GDM1 (cell line): ENCODE measurements around the gene TAS2R19.
"Not testable (repeated sequence)": the region's sequence is repeated elsewhere in the genome, so short reads cannot be mapped to it uniquely, and the experiment has no call there.

ENCODE experiments used
- DNase-seq: peaks from one replicate; lab custom pipeline; 2025; lab: John Stamatoyannopoulos, UW

TAS2R19 gene, protein sequence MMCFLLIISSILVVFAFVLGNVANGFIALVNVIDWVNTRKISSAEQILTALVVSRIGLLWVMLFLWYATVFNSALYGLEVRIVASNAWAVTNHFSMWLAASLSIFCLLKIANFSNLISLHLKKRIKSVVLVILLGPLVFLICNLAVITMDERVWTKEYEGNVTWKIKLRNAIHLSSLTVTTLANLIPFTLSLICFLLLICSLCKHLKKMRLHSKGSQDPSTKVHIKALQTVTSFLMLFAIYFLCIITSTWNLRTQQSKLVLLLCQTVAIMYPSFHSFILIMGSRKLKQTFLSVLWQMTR

DNA sequence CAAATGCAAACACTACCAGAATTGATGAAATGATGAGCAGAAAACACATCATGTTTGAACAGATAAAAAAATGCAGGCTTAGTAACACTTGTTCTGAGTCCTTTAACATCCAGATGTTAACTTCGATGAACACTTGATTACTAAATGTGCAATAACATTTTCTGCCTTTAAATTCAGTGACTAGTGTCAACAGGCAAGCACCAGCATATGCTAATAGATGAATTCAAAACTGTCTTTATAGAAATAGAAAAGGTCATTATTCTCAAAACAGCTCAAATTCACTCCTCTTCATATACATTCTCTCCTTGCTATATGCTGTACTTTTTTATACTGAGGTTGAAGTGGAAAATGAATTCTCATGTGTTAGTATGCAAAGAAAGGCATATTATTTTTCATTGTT lies at the start of gene TAS2R19:
TSS of gene TAS2R19 (minus strand) at position 101 of the 400 bp plus-strand sequence. CDS start at position 52, 49 bp downstream.
- DNase-seq = no peak

GRCh38 chr12:11071414-11071813 lies 49.0 kb upstream of the TAS2R19 start:
- DNase-seq = no peak

- no peak for DNase-seq
These were observed 48.6 kb upstream of the TAS2R19 start for GRCh38 chr12:11070999-11071398.

- DNase-seq = no peak
These were observed 47.5 kb upstream of the TAS2R19 start for GRCh38 chr12:11069854-11070365.

DNA sequence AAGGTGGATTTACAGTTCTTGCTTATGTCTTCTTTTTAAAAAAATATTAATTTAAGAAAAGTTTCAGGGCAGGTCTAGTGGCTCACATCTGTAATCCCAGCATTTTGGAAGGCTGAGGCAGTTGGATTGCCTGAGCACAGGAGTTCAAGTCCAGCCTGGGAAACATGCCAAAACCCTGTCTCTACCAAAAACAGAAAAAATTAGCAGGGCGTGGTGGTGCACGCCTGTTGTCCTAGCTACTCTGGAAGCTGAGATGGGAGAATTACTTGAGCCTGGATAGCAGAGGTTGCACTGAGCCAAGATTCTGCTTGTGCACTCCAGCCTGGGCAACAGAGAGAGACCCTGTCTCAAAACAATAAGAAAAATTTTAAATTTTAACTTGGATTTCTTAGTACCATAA lies 45.1 kb upstream of the TAS2R19 start:
- no peak for DNase-seq

- not testable (repeated sequence) for DNase-seq
These were observed 39.8 kb upstream of the TAS2R19 start, which contains the start of gene TAS2R46 for GRCh38 chr12:11062194-11062593. Gene TAS2R46 (minus strand): TSS chr12:11062294. CDS start chr12:11062294, 0 bp downstream.

DNA sequence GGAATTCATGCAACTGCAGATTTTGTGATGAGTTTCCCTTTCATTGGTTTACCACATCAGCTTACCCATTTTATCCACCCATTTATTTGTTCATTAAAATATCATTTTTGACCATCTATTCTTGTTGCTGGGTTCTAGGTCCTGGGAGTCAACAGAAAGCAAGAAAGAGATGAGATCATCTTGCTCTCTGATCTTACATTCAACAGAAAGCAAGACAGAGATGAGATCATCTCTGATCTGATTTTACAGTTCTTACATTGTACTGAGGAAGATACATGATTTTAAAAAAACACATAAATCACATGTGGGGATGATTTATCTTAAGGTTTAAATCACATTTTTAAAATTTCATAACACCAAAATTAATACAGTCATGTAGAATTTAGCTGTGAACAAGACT lies 37.4 kb upstream of the TAS2R19 start:
- no peak for DNase-seq

GRCh38 chr12:11059041-11059440 lies 36.6 kb upstream of the TAS2R19 start:
- no peak for DNase-seq

GRCh38 chr12:11055306-11055705 lies 32.9 kb upstream of the TAS2R19 start:
- no peak for DNase-seq

- not testable (repeated sequence) for DNase-seq
These were observed 27.5 kb upstream of the TAS2R19 start for GRCh38 chr12:11049806-11050531.

DNA sequence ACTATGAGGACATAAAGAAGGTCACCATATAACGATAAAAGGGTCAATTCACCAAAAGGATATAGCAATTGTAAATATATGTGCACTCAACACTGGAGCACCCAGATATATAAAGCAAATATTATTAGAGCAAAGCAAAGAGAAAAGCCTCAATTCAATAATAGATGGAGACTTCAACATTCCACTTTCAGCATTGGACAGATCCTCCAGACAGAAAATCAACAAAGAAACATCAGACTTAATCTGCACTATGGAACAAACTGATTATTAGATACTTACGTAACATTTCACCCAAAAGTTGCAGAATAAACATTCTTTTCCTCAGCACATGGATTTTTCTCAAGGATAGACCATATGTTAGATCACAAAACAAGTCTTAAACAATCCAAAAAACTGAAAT lies 18.9 kb upstream of the TAS2R19 start:
- not testable (repeated sequence) for DNase-seq

DNA sequence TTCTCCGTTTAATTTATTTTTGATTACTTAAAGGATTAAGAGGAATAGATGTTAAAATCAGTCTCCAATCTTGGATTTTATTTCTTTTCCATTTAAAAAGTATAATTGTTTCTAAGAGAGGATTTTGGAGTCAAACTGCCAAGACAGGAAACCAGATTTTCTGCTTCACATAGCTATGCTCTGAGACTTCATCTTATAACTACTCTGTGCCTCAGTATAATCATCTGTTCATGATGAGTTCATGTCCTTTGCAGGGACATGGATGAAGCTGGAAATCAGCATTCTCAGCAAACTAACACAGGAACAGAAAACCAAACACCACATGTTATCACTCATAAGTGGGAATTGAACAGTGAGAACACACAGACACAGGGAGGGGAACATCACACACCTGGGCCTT lies 17.7 kb upstream of the TAS2R19 start:
- no peak for DNase-seq

DNA sequence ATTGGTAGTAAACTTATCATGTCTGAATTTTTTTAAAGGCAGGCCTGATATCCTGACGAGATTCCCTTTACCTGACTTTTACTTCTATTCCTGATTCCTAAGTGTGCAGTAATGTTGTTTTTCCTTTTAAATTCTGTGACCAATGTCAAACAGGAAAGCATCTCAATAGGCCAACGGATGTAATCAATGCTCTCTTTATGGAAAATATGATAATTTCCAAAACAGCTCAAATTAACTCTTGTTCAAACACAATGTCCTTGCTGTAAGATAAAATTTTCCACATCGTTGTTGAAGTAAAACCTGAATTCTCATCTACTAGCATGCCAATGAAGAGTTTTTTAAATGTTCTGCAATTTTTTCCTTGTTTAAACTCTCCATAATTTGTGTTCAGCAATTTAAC lies 16.8 kb upstream of the TAS2R19 start:
- no peak for DNase-seq

GRCh38 chr12:11033959-11034358 lies 11.5 kb upstream of the TAS2R19 start:
- DNase-seq = not testable (repeated sequence)

DNA sequence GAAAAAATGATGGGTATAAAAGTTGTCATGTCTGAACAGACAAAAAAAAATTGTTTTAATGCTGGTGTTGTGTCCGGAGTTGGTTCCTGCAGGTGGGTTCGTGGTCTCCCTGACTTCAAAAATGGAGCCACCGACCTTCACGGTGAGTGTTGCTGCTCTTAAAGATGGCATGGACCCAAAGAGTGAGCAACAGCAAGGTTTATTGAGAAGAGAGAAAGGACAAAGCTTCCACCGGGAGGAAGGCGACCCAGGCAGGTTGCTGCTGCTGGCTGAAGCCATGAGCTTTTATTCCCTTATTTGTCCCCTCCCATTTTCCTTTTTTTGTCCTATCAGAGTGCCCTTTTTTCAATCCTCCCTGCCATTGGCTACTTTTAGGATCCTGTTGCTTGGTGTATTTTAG lies 8.9 kb upstream of the TAS2R19 start, which contains the start of gene TAS2R31:
TSS of gene TAS2R31 (minus strand) at position 101 of the 400 bp plus-strand sequence. CDS start at position 29, 72 bp downstream.
- no peak for DNase-seq

GRCh38 chr12:11026118-11026517 lies 3.7 kb upstream of the TAS2R19 start:
- DNase-seq = no peak

DNA sequence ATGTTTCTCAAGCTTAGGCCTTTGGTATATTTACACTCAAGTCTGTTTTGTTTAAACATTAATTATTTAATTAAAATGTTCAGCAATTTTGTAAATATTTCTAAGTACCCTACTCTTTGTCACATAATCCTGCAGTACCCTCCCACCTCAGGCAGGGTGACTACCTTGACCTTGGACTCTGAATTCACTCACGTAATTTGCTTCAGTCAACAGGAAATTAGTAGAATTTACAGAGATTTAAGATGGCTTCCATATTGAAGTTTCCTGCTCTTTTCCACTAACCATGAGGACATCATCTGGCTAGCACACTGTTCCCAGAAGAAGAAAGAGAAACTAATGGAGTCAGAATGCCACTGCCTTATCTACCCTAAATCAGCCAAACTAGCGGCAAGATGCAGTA lies 967 bp upstream of the TAS2R19 start:
- no peak for DNase-seq

DNA sequence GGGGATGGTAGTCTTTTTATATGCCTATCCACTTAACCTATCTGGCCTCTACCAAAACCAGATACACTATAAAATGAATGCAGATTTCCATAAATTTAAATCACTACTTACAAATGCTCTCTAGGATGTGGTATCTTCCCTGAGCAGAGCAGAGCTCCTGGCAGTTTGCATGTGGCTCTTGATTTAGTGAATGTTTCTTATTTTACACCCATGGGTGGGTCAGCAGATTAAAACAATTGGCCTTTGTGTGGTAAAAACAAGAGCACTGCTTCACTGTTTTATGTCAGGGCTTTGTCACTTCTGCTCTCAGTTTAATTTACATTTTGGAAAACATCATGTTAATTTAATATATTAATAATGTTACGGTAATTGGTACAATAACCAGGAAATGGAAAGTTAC lies 5.5 kb downstream of the TAS2R19 start:
- no peak for DNase-seq

DNA sequence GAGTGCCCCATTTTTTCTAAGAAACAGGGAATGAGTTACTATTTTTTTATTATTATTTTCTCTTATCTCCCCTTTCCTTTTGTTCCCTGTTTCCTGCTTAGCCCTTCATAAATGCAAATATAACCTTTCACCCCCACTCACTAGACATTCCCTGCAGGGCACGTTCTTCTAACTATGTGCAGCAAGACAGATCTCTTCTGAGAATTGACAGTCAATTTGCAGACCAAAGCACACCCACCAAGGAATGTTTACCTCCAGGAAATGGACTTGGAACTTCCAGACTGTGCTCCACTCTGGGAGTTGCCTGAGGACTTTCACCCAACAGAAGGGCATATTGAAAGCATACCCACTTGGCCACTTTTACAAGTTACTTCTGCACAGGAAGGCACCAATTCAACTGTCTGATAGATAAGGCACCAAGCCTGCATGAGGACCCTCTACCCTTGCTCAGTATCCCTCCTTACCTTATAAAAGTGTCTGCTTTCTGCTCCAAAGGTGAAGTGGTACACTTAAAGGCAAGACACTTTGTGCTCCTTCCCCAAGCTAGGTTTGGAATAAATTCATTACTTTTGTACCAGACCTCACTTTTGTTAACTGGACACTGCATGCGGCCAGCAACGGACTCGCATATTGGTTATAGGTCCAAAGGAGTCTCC lies 6.5 kb downstream of the TAS2R19 start:
- DNase-seq = no peak

GRCh38 chr12:11014234-11014633 lies 8.2 kb downstream of the TAS2R19 start:
- no peak for DNase-seq

DNA sequence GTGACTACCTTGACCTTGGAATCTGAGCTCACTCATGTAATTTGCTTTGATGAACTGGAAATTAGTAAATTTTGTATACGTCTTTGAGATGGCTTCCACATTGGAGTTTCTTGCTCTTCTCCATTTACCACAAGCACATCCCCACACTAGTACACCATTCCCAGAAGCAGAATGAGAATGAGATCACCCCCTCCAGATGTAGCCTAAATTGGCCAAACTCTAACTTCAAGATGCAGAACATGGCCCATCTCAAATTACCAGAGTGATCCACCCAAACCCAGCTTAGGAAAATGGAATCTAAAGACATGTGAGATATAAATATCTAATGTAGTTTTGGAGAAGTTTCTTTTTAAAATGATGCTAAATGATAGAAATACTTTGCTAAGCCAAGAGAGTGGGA lies 14.8 kb downstream of the TAS2R19 start:
- no peak for DNase-seq

DNA sequence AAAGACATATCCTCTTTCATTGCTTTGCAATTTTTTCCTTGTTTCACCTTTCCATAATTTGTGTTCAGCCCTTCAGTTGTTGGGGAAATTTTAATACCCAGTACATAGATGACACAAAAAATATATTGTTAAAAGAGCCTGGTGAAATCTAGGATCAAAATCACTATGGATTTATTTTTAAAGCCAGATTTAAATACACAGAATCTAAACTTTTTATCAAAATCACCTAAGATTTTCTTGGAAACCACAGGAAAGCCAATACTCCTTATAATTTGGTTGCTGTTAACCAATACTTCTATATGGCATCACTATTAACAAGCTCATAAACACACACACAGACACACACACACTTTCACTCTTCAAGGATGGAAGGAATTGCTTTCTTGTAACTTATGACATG lies 24.2 kb downstream of the TAS2R19 start, which contains the start of gene TAS2R20:
TSS of gene TAS2R20 (minus strand) at position 101 of the 400 bp plus-strand sequence. CDS start 429 bp downstream, outside the sequence.
- no peak for DNase-seq
